HG03095 (cell line): ENCODE data around the gene TRIP10.
A peak's percentile ranks its signal among the peaks of the same experiment; 100 is the strongest.
"Not testable (repeated sequence)": the region's sequence is repeated elsewhere in the genome, so short reads cannot be mapped to it uniquely, and the experiment has no call there.

Experiments
- ATAC-seq: cut with Tn5 transposase; IDR thresholded peaks from one replicate; pipeline ENCODE4 v1.9.1; 2021; ENCODE audit warnings: moderate library complexity; ENCODE audit not compliant: unreplicated experiment

Gene TRIP10

DNA sequence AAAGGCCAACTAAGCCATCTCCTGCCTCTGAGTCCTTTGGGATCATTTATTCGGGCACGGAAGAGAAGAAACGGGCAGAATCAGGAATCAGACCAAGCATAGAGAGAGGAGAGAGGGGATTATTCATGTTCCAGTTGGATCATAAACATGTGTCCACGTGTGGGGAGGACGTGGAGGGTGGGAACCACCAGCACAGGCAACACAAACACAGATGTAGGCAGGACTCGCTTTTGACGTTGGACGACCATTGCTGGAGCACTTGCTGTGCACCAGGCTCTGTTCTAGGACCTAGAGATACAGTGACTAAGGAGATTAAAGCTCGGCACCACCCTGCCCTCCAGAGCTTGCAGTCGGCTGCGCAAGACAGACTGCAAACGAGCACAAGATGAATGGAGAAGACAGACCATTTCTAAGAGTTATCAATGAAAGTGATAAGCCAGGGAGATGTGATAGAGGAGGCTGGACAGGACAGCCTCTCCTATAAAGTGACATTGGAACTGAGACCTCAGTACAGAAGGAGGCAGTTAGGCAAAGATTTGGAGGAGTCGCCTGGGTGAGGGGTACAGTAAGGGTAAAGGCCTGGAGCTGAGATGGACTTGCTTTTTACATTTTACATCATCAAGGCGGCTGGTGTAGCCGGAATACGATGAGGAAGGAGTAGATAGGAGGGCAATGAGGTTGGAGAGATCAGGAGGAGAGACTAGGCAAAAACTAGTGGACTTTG lies 27.0 kb downstream of the TRIP10 start:
- no peak for ATAC-seq

DNA sequence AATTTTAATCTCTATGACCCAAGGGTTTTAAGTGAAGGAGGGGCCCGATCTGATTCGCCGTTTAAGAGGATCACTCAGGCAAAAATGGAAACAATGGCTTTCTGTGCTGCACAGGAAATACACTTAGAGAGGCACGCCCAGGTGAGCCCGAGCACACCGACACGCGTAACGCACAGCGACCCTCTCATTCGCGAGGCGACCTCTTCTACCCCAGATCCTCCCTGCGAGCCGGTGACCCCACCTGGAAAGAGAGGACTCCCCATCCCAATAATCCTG lies 27.5 kb downstream of the TRIP10 start:
- peak; percentile 7 for ATAC-seq

DNA sequence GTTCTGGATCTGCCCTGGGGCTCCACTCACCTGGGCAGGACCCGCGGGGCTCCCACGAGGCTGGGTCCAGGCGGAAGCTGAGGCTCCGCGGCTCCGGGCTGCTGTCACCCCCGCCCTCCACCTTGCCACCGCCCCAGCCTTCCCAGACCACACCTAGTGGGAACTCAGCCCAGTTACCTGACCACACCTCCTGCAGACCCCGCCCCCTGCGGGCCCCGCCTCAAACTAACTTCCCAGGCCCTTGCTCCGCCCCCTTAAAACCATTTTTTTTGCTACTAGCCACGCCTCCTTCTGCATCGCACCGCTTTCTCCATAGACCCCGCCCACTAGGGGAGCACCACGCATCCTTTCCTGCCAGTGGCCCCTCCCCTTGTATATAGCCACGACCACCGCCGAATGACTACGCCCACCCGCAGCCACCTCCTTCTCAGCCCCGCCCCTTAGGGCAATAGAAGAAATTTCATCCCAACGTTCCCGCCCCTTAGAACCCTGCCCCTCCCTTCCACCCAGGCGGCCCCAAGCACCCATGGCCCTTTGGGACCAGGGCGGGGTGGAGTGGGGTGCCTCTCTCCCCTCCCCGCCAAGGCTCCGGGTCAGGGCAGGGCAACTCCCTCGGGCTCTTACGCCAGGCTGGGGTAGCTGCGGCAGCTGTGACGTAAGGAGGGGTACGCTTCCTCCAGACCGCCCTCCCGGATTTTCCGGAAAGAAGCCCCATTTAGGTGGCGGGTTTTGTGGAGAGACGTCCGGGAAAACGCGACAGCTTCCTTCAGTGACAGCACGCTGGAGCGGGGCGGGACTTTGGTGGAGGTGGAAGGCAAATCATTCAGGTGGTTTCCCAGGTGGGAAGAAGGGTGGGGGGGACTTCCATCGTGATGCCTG lies 28.1 kb downstream of the TRIP10 start, which contains the start of gene SH2D3A:
SH2D3A (minus strand) TSS at position 79 of the 879 bp plus-strand sequence. CDS start 3,687 bp downstream, outside the sequence.
- ATAC-seq = peak; percentile 62

- ATAC-seq = no peak
Measured at GRCh38 chr19:6768236-6768785, 28.8 kb downstream of the TRIP10 start.

- ATAC-seq = no peak
Measured at GRCh38 chr19:6769006-6769619, 29.6 kb downstream of the TRIP10 start.

GRCh38 chr19:6771648-6772027 lies 32.2 kb downstream of the TRIP10 start:
- ATAC-seq = not testable (repeated sequence)

GRCh38 chr19:6772028-6772865 lies 32.8 kb downstream of the TRIP10 start, which contains the start of gene VAV1:
TSS of gene VAV1 (plus strand) at chr19:6772708. CDS start at chr19:6772808, 100 bp downstream.
- ATAC-seq = no peak

GRCh38 chr19:6772866-6773322 lies 33.4 kb downstream of the TRIP10 start:
- no peak for ATAC-seq

DNA sequence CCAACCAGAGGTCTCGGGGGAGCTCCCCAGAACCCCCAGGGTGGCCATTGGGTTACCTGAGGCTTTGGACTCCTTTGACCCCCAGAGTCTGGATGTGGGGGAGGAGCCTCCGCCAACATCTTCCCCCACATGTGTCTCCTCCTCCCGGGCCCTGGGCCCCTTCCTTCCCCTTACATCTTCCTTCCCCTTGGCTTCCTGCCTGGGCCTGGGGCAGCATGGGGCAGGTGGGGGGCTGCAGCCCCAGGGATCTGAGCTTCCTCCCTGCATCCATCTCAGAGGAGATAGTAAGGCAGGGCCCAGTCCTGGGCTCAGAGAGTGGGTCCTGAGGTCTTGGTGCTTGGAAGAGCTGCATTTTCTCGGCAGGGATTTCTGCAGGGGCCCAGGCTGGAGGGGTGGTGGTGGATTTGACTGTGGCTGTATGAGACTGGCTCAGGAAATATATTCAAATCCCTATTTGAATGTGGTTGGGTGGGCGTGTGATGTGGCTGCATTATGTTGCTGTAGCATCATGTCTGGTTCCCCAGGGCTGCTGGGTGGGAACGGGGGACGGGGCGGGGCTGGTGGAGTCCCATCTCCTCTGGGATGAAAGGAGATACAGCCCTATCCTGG lies 33.9 kb downstream of the TRIP10 start:
- no peak for ATAC-seq

GRCh38 chr19:6774821-6775707 lies 35.6 kb downstream of the TRIP10 start:
- no peak for ATAC-seq

DNA sequence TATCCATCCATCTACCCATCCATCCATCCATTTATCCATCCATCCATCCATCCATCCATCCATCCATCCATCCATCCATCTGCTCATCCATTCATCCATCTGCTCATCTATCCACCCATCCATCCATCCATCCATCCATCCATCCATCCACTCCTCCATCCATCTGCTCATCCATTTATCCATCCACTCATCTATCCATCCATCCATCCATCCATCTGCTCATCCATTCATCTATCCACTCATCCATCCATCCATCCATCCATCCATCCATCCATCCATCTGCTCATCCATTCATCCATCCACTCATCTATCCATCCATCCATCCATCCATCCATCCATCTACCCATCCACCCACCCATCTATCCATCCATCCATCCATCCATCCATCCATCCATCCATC lies 36.6 kb downstream of the TRIP10 start:
- ATAC-seq = not testable (repeated sequence)

DNA sequence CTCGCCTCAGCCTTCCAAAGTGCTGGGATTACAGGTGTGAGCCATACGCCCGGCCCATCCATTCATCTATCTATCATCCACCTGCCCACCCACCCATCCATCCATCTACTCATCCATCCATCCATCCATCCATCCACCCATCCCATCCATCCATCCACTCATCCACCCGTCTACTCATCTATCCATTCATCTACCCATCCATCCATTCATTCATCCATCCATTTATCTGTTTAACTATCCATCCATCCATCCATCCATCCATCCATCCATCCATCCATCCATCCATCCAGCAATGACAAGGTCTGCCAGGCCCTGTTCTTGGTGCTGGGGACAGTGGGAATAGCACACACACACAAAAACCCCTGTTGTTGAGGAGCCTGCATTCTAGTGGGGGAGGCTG lies 37.5 kb downstream of the TRIP10 start:
- no peak for ATAC-seq

DNA sequence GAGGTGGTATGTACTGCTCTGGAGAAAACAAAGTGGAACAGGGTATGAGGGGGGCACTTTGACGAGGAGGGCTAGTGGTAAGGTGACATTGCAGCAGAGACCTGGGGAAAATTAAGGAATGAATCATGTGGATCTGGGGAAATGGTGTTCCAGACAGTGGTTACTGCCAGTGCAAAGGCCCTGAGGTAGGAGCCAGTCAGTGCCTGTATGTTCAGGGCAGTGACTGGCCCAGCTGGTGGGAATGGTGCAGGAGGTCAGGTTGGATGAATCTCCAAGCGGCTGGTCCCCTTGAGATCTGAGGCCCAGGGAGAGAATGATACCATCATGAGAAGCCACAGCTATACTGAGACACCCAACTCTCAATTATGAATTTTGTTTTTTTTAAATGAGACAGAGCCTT lies 38.0 kb downstream of the TRIP10 start:
- no peak for ATAC-seq

GRCh38 chr19:6778386-6778785 lies 38.9 kb downstream of the TRIP10 start:
- ATAC-seq = no peak

GRCh38 chr19:6779206-6779605 lies 39.7 kb downstream of the TRIP10 start:
- ATAC-seq = no peak

DNA sequence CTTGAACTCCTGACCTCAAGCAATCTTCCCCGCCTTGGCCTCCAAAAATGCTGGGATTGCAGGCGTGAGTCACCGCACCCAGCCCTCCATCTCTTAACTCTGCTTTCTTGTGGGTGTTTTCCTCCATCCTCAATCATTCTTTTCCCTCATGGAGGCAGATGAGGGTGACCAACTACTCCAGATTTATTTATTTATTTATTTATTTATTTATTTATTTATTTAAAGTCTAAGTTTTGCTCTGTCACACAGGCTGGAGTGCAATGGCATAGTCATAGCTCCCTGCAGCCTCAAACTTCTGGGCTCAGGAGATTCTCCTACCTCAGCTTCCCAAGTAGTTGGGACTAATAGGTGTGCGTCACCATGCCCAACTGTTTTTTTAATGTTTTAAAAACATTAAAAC lies 47.9 kb downstream of the TRIP10 start:
- ATAC-seq = no peak

DNA sequence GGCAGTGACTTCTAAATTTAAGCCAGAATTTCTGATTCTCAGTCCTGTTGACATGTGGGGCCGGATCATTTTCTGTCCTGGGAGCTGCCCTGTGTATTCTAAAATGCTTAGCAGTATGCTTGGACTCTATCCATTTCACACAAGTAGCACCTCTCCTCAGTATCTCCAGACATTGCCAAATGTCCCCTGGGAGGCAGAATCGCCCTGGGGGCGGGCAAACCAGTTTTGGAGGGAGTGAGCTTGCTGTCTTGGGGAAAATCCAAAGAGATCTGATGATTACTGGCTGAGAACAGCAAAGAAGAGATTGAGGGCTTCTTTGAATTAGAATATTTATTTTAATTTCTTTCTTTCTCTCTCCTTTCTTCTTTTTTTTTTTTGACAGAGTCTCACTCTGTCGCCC lies 49.4 kb downstream of the TRIP10 start:
- ATAC-seq = no peak

GRCh38 chr19:6790194-6791128 lies 51.0 kb downstream of the TRIP10 start:
- no peak for ATAC-seq
